K562 (cell line): ENCODE data around the gene ADIPOR1. TPM values are rescaled to one million over a fixed set of nuclear protein-coding genes. Genes with fewer than 3 reads are reported as not detected.
A peak's percentile ranks its signal among the peaks of the same experiment; 100 is the strongest.

ENCODE experiments used
- CBX8 ChIP-seq: fragments of 200-600 bp; sonication (generic); IDR thresholded peaks from 2 replicates; pipeline ENCODE4 v1.6.1; 2012; ENCODE audit warnings: borderline replicate concordance, mixed run types, low read depth, mild to moderate bottlenecking, moderate library complexity, mixed read lengths, low read length, control low read depth, inconsistent platforms; ENCODE audit not compliant: poor library complexity, severe bottlenecking; ENCODE audit errors: extremely low read depth
- EP300 ChIP-seq: IDR thresholded peaks from 2 replicates; pipeline ENCODE4 v1.6.1; 2012; ENCODE audit warnings: low read length, improper control_type of control experiment
- ETV1 ChIP-seq: fragments of 450-650 bp; conservative IDR thresholded peaks from 2 replicates; pipeline ENCODE4 v1.6.1; 2016; ENCODE audit warnings: missing genetic modification characterization, control low read depth, low read depth, missing compliant biosample characterization
- FOXA1 ChIP-seq: fragments of 450-650 bp; IDR thresholded peaks from 2 replicates; pipeline ENCODE4 v1.6.1; 2016; ENCODE audit warnings: mild to moderate bottlenecking, borderline replicate concordance
- GABPB2 ChIP-seq: fragments of 250-450 bp; sonication (Bioruptor Pico); conservative IDR thresholded peaks from 2 replicates; pipeline ENCODE4 v1.5.1; 2021; ENCODE audit warnings: mild to moderate bottlenecking
- HOXB6 ChIP-seq: fragments of 250-450 bp; sonication (Bioruptor Pico); IDR thresholded peaks from 2 replicates; pipeline ENCODE4 v1.5.1; 2022; ENCODE audit warnings: mild to moderate bottlenecking, borderline replicate concordance
- IRF1 ChIP-seq: sonication (generic); formaldehyde crosslinking; IDR thresholded peaks from 2 replicates; pipeline ENCODE4 v1.8.0; 2022; ENCODE audit warnings: missing genetic modification reagents, mild to moderate bottlenecking, borderline replicate concordance
- MAFK ChIP-seq: IDR thresholded peaks from 2 replicates; pipeline ENCODE4 v1.6.1; 2011; ENCODE audit warnings: low read length, improper control_type of control experiment
- MCM7 ChIP-seq, 2 experiments: fragments of 450-650 bp; IDR thresholded peaks; 2 replicates each; pipeline ENCODE4 v1.6.1; 2016 to 2018
- MNT ChIP-seq, 2 experiments: fragments of 450-650 bp; conservative IDR thresholded peaks; 2 replicates each; pipeline ENCODE4 v1.6.1; 2017; ENCODE audit warnings: mild to moderate bottlenecking in 2 of 2, moderate library complexity in 2 of 2
- NFYB ChIP-seq: IDR thresholded peaks from 2 replicates; pipeline ENCODE4 v1.6.1; 2011; ENCODE audit warnings: mild to moderate bottlenecking, moderate library complexity; ENCODE audit not compliant: insufficient read length; ENCODE audit errors: extremely low read depth
- PHTF2 ChIP-seq: fragments of 250-450 bp; sonication (Bioruptor Pico); IDR thresholded peaks from 2 replicates; pipeline ENCODE4 v1.5.0; 2021; ENCODE audit warnings: mild to moderate bottlenecking
- POLR2H ChIP-seq: IDR thresholded peaks from 2 replicates; pipeline ENCODE4 v1.6.1; 2016; ENCODE audit warnings: missing genetic modification characterization, low read depth, mild to moderate bottlenecking, control low read depth, missing compliant biosample characterization, moderate library complexity
- RAD21 ChIP-seq, 2 experiments: fragments of 250-450 bp in 1 of 2; fragments of 450-650 bp in 1 of 2; sonication (Bioruptor Pico) in 1 of 2; formaldehyde crosslinking in 1 of 2; IDR thresholded peaks in 1 of 2; conservative IDR thresholded peaks in 1 of 2; 2 replicates each; pipeline versions ENCODE4 v1.4.0 to v1.8.0; 2020 to 2022; ENCODE audit warnings: mild to moderate bottlenecking in 2 of 2, moderate library complexity in 1 of 2
- RNF2 ChIP-seq: sonication (generic); IDR thresholded peaks from 2 replicates; pipeline ENCODE4 v1.6.1; 2016
- SLC30A9 ChIP-seq: fragments of 250-450 bp; sonication (Bioruptor Pico); IDR thresholded peaks from 2 replicates; pipeline ENCODE4 v1.8.0; 2022; ENCODE audit warnings: mild to moderate bottlenecking, moderate library complexity
- SMAD1 ChIP-seq: fragments of 150-350 bp; IDR thresholded peaks from 2 replicates; pipeline ENCODE4 v1.6.1; 2014; ENCODE audit warnings: low read length, low read depth; ENCODE audit not compliant: partially characterized antibody
- SPI1 ChIP-seq: IDR thresholded peaks from 2 replicates; pipeline ENCODE4 v1.6.1; 2011; ENCODE audit warnings: low read depth, low read length, control low read depth, borderline replicate concordance
- TGIF2 ChIP-seq: sonication (generic); formaldehyde crosslinking; IDR thresholded peaks from 2 replicates; pipeline ENCODE4 v1.8.1; 2022; ENCODE audit warnings: mild to moderate bottlenecking, missing genetic modification reagents, moderate library complexity
- ZNF23 ChIP-seq: fragments of 250-450 bp; sonication (Bioruptor Pico); IDR thresholded peaks from 2 replicates; pipeline ENCODE4 v1.4.0; 2020; ENCODE audit warnings: mild to moderate bottlenecking
- ZNF347 ChIP-seq: fragments of 450-650 bp; formaldehyde crosslinking; IDR thresholded peaks from 2 replicates; pipeline ENCODE4 v1.4.0; 2020; ENCODE audit warnings: low read depth, mild to moderate bottlenecking, moderate library complexity
- ZNF384 ChIP-seq: IDR thresholded peaks from 2 replicates; pipeline ENCODE4 v1.6.1; 2012; ENCODE audit warnings: low read depth, low read length, improper control_type of control experiment
- ZNF511 ChIP-seq: sonication (generic); formaldehyde crosslinking; IDR thresholded peaks from 2 replicates; pipeline ENCODE4 v1.8.0; 2022; ENCODE audit warnings: mild to moderate bottlenecking, missing genetic modification reagents
- ZNF76 ChIP-seq: fragments of 250-450 bp; sonication (Bioruptor Pico); IDR thresholded peaks from 2 replicates; pipeline ENCODE4 v1.4.0; 2020; ENCODE audit warnings: mild to moderate bottlenecking, moderate library complexity, borderline replicate concordance
- polyA plus RNA-seq, 8 experiments: library from polyadenylated mRNA; depleted of rRNA in 4 of 8; stranded (reverse) in 5 of 8; unstranded in 3 of 8; fragments of >200 nt; fragmentation: Nextera tagmentation in 2 of 8; fragmentation: Illumina TruSeq in 1 of 8; extraction: Ambion mirVana in 2 of 8; extraction: Trizol in 1 of 8; gene quantifications; 2 replicates each; pipeline versions ENCODE4 v1.2.1 to v1.2.3, GENCODE V29; 2011 to 2014; ENCODE audit warnings: inconsistent platforms in 1 of 8, missing spikeins in 1 of 8
- total RNA-seq, 7 experiments: library from RNA; depleted of rRNA in 6 of 7; stranded (reverse); fragments of >200 nt in 6 of 7; fragmentation: Illumina TruSeq in 2 of 7; extraction: Trizol in 2 of 7; gene quantifications; 2 replicates each; pipeline versions ENCODE4 v1.2.1 to v1.2.3, GENCODE V29; 2011 to 2021; ENCODE audit warnings: low replicate concordance in 1 of 7

Gene ADIPOR1
- total and polyA plus RNA-seq, 9 of the 15 experiments (the other 6 are each of a cell fraction or from before 2014, with no cell fraction given), result 29.0 to 217 (median 100) TPM

- TF ChIP-seq ETV1 (tag) (peak; percentile 77), RNF2 (peak; percentile 79), GABPB2 (CRISPR knock-in tag) (no peak; the same call in 1 of the 2 replicates), TGIF2 (CRISPR knock-in tag) (no peak), PHTF2 (CRISPR knock-in tag) (no peak), RAD21 (CRISPR knock-in tag; conservative IDR thresholded peaks at IDR 0.05 in 1 of 2, IDR thresholded peaks at IDR 0.05 in 1 of 2) (peak; percentile 74 to 80), HOXB6 (CRISPR knock-in tag) (no peak), FOXA1 (no peak), ZNF384 (peak; percentile 81), SMAD1 (peak; percentile 10), ZNF23 (CRISPR knock-in tag) (no peak), IRF1 (CRISPR knock-in tag) (peak; percentile 32; the same call in 1 of the 2 replicates), NFYB (no peak), ZNF511 (CRISPR knock-in tag) (peak; percentile 90), POLR2H (tag) (peak; percentile 86), ZNF347 (CRISPR knock-in tag) (no peak), SLC30A9 (CRISPR knock-in tag) (no peak), MCM7 (IDR thresholded peaks at IDR 0.05) (no peak), MAFK (no peak), SPI1 (no peak; the same call in 1 of the 2 replicates), EP300 (peak; percentile 66; the same call in 1 of the 2 replicates), ZNF76 (peak; percentile 14; the same call in 1 of the 2 replicates), CBX8 (no peak), MNT (conservative IDR thresholded peaks at IDR 0.05) (peak; percentile 93 to 96)
These were observed 31.3 kb downstream of the ADIPOR1 start, which contains the start of gene KLHL12 (continued) for GRCh38 chr1:202926581-202927491.
